ENCODE measurements around the gene CYP26B1.

The CYP26B1 gene

DNA sequence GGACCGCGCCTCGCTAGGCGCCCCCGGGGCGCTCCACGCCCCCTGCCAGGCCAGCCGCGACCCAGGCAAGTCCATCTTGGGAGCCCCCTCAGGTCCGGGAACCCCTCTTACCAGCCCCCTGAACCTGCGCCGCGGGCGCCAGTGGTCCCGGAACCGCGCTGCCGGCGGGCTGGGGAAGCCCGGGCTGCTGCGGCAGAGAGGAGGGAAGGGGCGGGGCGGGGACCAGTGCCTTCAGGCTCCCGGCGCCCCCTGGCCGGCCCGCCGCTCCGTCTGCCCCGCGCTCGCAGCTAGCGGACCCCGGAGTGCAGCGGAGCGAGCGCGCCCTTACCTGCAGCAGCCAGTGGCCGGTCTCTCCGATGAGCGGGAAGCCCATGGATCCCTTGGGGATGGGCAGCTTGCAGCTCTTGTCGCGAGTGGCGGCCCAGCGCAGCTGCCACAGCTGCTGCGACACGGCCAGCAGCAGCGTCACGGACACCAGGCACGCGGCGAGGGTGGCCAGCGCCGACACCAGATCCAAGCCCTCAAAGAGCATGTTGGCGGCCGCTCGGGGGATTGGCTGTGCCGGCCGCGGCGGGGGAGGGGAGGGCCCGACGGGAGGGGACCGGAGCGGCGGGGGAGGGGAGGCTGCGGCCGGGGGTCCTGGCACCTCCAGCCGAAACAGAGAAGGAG, at the start of gene CYP26B1:
CYP26B1 (minus strand) TSS at position 560 of the 669 bp plus-strand sequence; CDS start at position 532, 28 bp downstream.
- peak; percentile 7 for DNase-seq

DNA sequence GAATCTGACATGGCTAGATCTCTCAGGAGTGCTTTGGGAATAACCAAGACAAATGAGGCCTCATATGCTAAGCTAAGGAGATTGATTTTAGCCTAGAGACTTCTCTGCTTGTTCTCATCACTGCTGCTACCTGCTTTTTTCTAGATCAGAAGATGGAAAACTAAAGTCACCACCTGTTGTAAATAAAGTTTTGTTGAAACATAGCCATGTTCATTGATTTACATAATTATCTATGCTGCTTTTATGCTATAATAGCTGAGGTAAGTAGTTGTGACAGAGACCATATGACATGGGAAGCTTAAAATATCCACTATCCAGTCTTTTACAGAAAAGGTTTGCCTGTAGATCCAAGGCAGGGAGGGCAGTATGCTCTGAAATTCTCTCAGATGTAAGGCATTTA, 46.1 kb upstream of the CYP26B1 start:
- no peak for DNase-seq

GRCh38 chr2:72191441-72191840, 43.8 kb upstream of the CYP26B1 start:
- no peak for DNase-seq

DNA sequence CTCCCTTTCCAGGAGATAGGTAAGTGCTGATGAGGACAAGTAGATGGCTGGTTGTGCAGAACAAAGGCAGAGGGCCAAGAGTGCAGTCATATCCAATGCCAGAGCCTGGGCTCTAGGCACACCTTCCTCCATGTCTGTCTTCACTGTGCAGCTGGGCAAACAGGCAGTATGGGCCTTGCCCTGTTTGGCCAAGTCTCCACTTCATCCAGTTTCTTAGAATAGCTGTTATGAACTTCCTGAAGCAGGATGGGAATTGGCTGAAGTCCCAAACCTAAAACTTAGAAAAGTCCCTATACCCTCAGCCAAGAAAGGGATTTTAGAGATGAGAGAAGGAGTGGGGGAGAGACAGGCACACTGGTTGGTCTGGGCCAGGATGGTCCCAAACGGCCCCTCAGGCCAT, 37.5 kb upstream of the CYP26B1 start:
- DNase-seq, result no peak

DNA sequence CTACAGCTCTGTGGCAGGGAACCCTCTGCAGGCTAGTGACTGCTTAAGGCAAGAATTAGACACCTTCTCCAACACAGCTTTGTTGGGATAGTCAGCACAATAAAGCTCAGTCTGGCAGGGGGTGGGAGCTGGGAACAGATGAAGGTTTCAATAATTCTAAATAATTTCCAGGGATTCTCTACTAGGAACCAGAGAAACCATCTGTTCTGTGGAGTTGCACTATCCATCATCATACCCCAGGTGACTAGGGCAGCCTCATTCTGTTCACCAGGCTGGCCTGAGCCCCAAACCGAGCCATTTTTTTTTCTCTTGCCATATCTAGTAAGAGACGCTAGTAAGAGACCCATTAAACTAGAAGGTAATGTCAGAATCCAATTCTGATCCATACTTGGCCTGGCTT, 35.8 kb upstream of the CYP26B1 start:
- no peak for DNase-seq

DNA sequence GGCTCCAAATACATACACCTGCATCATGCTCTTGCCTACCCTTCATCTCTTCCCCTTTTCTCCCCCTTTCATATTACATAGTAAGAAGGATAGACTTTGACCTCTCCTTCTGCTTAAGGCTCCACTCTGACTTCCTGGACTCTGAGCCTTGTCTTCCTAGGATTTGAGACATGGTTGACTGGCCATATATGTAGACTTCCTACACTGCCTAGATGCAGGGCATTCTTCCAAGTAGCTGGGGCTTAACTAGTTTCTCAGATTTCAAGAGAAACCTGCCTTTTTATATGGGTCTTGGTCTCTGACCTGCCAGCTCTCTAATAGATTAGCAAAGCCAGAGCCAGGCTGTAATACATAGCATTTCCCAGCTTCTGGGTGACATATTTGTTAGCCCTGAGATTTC, 35.4 kb upstream of the CYP26B1 start:
- no peak for DNase-seq

- DNase-seq, result no peak
Observed at GRCh38 chr2:72182547-72182946, 34.9 kb upstream of the CYP26B1 start.

DNA sequence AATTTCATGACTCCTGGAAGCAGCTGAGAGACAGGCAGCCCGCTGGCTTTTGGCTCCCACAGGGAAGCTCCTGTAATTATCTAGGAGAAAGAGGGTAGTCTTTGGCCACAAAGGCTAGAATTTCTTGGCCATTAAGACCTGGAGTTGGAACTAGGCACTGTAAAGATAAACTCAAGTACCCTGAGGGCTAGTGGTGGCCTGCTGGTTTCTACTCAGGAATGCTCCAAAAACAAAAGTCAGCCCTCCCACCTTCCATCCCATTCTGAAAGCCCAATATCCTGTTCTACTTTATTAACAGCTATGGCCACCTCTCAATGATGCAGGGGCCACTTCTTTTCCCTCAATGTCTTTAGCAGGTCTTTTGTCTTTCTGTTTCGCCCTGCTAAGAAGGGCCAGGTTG, 34.0 kb upstream of the CYP26B1 start:
- no peak for DNase-seq

DNA sequence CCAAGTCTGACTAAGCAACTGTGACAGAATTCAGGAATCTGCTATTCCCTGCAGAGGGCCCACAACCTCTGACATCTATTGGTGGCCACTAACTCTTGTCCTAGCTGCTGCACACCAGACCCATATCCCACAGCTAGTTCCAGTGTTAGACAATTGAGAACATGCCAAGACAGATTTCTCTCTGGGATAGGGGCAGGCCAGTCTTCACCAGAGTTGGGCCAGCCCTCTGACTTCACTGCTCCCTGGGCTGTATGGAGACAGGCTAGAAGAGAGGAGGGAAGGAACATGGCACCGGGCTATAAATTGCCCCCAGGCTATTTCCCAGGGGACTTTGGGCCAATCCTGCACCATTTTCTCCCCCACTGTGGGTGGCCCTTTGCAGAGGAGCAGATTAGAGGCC, 32.7 kb upstream of the CYP26B1 start:
- DNase-seq, result no peak

- no peak for DNase-seq
Observed at GRCh38 chr2:72178551-72178950, 30.9 kb upstream of the CYP26B1 start.

DNA sequence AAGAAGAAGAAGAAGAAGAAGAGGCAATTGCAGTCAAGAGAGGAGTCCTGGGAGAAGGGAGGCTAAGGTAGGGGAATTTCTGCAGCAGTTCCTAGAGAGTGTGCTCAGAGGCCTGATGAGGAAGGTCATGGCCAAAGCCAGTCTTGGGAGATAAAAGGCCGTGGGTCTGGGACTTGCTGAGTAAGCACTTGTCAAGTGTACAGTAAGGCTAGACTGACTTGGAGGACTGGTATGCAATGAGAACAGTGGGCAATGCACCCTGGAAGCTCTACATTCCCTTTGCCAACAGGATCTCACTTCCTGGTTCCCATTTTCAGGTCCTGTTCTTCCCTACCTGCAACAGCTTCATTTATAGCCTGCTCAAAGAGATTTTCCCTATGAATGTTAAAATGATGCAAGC, 28.6 kb upstream of the CYP26B1 start:
- DNase-seq, result no peak

GRCh38 chr2:72175636-72176035, 28.0 kb upstream of the CYP26B1 start:
- no peak for DNase-seq

- DNase-seq, result peak; percentile 40
Observed at GRCh38 chr2:72173640-72174321, 26.1 kb upstream of the CYP26B1 start.

DNA sequence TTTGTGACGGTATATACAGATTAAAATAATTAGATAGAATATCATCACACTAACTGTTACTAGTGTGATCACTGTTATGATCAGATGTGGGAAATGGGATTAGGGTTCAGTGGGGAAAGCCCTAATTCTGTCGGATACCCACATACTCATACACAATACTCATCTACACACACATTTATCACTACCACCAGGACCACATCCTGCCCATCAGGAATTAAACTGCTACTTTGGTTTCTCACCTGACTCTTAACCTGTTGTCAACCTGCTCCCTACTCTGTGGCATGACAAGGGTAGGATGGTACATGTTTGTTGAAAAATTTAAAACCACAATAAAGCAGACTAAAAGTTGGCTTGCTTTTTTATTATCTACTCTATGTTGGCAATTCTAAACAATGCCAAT, 24.8 kb upstream of the CYP26B1 start:
- DNase-seq, result no peak

- DNase-seq, result no peak
Observed at GRCh38 chr2:72166279-72166678, 18.6 kb upstream of the CYP26B1 start.

DNA sequence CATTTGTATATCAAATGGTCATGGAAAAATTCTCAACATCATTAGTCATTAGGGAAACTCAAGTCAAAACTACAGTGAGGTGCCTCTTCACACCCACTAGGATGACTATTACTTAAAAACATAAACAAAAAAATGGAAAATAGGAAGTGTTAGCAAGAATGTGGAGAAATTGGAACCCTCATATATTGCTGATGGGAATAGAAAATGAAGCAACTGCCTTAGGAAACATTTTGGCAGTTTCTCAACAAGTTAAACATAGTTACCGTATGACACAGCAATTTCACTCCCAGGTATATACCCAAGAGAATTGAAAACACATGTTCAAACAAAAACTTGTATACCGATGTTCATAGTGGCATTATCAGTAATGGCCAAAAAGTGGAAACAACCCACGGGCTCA, 18.1 kb upstream of the CYP26B1 start:
- peak; percentile 2 for DNase-seq

DNA sequence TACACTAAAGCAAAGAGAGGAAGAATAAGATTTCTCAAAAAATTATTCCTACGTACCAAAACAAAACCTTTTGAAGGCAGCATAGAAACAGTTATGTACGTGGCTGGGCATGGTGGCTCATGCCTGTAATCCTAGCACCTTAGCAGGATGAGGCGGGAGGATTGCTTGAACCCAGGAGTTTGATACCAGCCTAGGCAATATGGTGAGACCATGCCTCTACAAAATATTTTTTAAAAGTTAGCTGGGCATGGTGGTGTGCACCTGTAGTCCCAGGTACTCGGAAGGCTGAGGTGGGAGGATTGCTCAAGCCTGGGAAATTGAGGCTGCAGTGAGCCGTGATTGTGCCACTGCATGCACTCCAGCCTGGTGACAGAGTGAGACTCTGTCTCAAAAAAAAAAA, 14.9 kb upstream of the CYP26B1 start:
- no peak for DNase-seq

- no peak for DNase-seq
Observed at GRCh38 chr2:72159211-72159993, 11.7 kb upstream of the CYP26B1 start.

GRCh38 chr2:72157871-72158771, 10.5 kb upstream of the CYP26B1 start:
- no peak for DNase-seq

DNA sequence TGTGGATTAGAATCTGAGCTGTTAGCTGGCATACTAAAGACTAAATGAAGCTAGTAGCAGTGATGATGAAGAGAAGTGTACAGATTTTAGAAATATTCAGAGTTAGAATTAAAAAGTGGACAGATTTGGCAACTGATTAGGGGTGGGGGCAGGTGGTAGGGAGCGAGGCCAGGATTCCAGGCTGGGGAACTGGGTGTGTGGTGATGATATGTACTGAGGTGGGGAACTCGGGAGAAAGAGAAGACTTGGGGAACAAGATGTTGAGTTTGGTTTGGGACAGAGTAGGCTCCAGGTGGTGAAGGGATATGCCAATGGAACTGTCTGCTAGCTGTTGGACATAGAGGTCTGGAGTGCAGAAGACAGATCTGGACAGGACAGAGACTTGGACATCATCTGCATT, 9.2 kb upstream of the CYP26B1 start:
- DNase-seq, result no peak

DNA sequence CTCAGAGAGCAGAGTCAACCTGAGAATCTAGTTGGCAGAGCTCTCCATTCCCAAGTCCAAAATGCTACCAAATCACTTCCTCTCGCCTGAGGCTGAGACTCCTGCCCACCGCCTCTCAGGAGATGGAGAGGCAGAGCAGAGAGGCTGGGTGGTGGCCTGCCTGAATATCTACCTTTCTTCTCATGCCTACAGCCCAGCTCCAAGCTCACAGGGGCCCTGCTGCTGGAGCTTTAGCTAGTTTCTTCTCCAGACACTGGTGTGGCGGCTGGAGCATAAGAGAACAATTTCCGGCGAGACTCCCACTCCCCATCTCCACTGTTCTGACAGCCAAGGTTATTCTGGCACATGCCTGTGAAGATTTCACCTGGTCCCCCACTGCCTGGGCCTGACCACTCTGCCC, 8.1 kb upstream of the CYP26B1 start:
- DNase-seq, result no peak

- DNase-seq, result no peak
Observed at GRCh38 chr2:72155151-72155550, 7.5 kb upstream of the CYP26B1 start.

DNA sequence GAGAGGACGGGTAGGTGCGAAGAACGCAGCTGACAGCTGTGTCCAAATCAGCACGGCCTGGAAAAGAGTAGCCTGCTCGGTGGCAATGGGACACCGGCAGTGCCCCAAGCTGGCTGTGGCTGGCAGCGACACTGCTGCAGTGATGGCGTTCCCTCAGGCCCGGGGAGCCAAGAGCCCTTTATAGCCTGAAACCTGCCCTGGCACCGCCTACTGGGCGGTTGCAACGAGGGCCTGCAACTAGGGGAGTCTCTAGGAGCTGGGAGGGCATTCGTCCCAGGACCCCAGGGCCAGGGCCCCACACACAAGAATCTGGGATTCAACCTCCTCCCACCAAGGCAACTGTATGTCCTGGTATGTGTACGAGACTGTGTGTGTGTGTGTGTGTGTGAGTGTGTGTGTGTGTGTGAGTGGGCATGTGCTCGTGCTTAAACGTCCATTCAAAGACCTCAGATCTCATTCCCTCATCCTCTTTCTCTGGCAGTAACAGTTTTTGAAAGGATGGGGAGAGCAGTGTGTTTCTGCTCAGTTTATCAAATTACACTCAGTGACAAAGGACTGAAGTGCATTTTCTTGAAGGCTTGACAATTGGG, 6.8 kb upstream of the CYP26B1 start:
- no peak for DNase-seq

Measured in NCI-H2171 treated with DMSO at 0.1 percent for 48 hours (cell line).